GM18867 (cell line): ENCODE measurements around the gene MARCHF7.
"Not testable (repeated sequence)": the region's sequence is repeated elsewhere in the genome, so short reads cannot be mapped to it uniquely, and the experiment has no call there.

Source experiments
- ATAC-seq: cut with Tn5 transposase; IDR thresholded peaks from one replicate; pipeline ENCODE4 v1.9.1; 2021; ENCODE audit warnings: mild to moderate bottlenecking, moderate library complexity; ENCODE audit not compliant: unreplicated experiment

The MARCHF7 gene

GRCh38 chr2:159716409-159716808 lies 4.1 kb downstream of the MARCHF7 start:
- ATAC-seq, result not testable (repeated sequence)

GRCh38 chr2:159716857-159717256 lies 4.6 kb downstream of the MARCHF7 start:
- ATAC-seq, result no peak

- no peak for ATAC-seq
These were observed 8.4 kb downstream of the MARCHF7 start for GRCh38 chr2:159720676-159721075.

GRCh38 chr2:159722580-159722979 lies 10.3 kb downstream of the MARCHF7 start:
- ATAC-seq, result no peak

- not testable (repeated sequence) for ATAC-seq
These were observed 12.7 kb downstream of the MARCHF7 start for GRCh38 chr2:159724795-159725572.

GRCh38 chr2:159725713-159726112 lies 13.4 kb downstream of the MARCHF7 start:
- ATAC-seq, result no peak

- ATAC-seq, result no peak
These were observed 16.3 kb downstream of the MARCHF7 start for GRCh38 chr2:159728629-159729028.

GRCh38 chr2:159735648-159736047 lies 23.3 kb downstream of the MARCHF7 start:
- no peak for ATAC-seq

- no peak for ATAC-seq
These were observed 23.7 kb downstream of the MARCHF7 start for GRCh38 chr2:159736048-159736447.

GRCh38 chr2:159737292-159737916 lies 25.1 kb downstream of the MARCHF7 start:
- ATAC-seq, result no peak

GRCh38 chr2:159737917-159738296 lies 25.6 kb downstream of the MARCHF7 start:
- ATAC-seq, result no peak

- no peak for ATAC-seq
These were observed 26.4 kb downstream of the MARCHF7 start for GRCh38 chr2:159738509-159739390.

GRCh38 chr2:159742846-159743245 lies 30.5 kb downstream of the MARCHF7 start:
- ATAC-seq, result no peak

- no peak for ATAC-seq
These were observed 32.1 kb downstream of the MARCHF7 start for GRCh38 chr2:159744363-159744762.

GRCh38 chr2:159745237-159745636 lies 32.9 kb downstream of the MARCHF7 start:
- ATAC-seq, result not testable (repeated sequence)

- ATAC-seq, result no peak
These were observed 35.8 kb downstream of the MARCHF7 start for GRCh38 chr2:159748089-159748488.

- no peak for ATAC-seq
These were observed 38.6 kb downstream of the MARCHF7 start for GRCh38 chr2:159750873-159751272.

GRCh38 chr2:159753797-159754196 lies 41.5 kb downstream of the MARCHF7 start:
- ATAC-seq, result no peak

GRCh38 chr2:159755014-159755413 lies 42.7 kb downstream of the MARCHF7 start:
- ATAC-seq, result no peak

GRCh38 chr2:159755788-159756187 lies 43.5 kb downstream of the MARCHF7 start:
- ATAC-seq, result no peak

- ATAC-seq, result no peak
These were observed 45.9 kb downstream of the MARCHF7 start for GRCh38 chr2:159758239-159758638.
